Heart left ventricle (tissue), 13 donors: ENCODE data around the gene TTC5.

Experiments
- CTCF ChIP-seq, 12 donors: fragments of 200-600 bp; sonication (generic) in 4 of 12; IDR thresholded peaks; one replicate each; pipeline versions ENCODE4 v1.5.0 to v1.8.0; 2018 to 2022; ENCODE audit warnings: antibody characterized with exemption in 12 of 12, mild to moderate bottlenecking in 5 of 12
- POLR2A ChIP-seq, 2 donors: fragments of 450-650 bp; IDR thresholded peaks; one replicate each; pipeline ENCODE4 v1.6.1; 2017; ENCODE audit warnings: antibody characterized with exemption in 2 of 2, mild to moderate bottlenecking in 2 of 2, moderate library complexity in 2 of 2
- donor health status: ischemic (EF 13 %, LVEDD 7.1; RV severe dilation, severe dysfunction).
- donor health status: DM: no; HTN: yes; CAD: no.
- donor health status: DM: no; HTN: no; CAD: no.
- donor health status: ischemic (EF 25% LVEDD 6.9; RV normal size, moderate dysfunction).
- donor health status: ischemic (EF 25% LVEDD 5.7; RV mildly dilated, moderate dysfunction).
- donor health status: ischemic (EF 35%, LVEDD 5.7; RV mildly dilated, moderate dysfunction).
- donor health status: nonischemic (EF 11% LVEDD 7.7; RV severe dilation, severe dysfunction).
- donor health status: DM: yes; HTN: yes; CAD: no.
- donor health status: PGD.
- donor health status: ischemic (EF 29% LVEDD 5.4; RV normal size, mild dysfunction).
- donor health status: nonischemic (EF 23%, LVEDD 6.1; RV moderate dilation, normal function).

DNA sequence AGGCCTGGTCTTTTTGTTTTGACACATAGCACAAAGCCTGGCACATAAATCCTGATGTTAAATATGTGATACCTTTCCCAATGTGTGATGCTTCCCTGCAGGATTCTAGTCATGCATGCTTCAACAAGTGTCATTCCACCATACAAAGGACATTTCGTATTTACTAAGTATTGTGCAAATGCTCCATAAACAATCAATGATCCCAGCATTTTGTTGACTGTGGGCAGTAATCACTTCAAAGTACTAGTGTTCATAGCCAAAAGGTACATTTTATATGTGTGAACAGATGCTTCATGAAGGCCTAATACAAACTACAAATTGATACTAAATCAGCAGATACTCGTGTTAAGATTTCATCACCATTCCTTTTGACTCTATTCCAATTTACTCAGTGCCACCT, 23.0 kb upstream of the TTC5 start:
- no peak for TF ChIP-seq POLR2A (IDR thresholded peaks at IDR 0.05)
- no peak for TF ChIP-seq CTCF (IDR thresholded peaks at IDR 0.05)
